Measurements from ENCODE around the gene ARL2. TPM values are rescaled to one million over a fixed set of nuclear protein-coding genes. Genes with fewer than 3 reads are reported as not detected.
A peak's percentile ranks its signal among the peaks of the same experiment; 100 is the strongest.

ARL2 gene
- total RNA-seq, 1 donor from 2014 or later = 76.1 TPM

DNA sequence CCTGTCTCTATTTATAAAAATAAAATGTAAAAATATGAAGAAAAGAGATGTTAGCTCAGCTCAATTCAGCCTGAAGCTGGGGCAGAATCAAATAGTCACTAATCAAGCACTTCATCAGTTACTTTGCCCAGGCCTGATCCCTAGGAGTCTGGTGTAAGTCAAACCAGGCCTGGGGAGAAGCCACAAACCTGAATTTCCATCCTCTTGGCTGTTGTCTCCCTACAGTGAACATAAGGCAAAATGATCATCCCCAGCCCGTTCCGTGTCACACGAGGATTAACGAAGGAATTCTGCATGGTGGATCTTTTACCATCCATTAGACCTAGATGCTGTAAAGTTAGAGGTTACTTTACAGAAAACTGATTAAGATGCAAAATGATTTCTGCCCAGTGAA, 50.9 kb downstream of the ARL2 start:
- DNase-seq (ENCODE audit: low read depth) (no peak), FAIRE-seq (no peak)
- no peaks in the 10 kb centered on the region for H3K27me3 ChIP-seq (ENCODE audit: control insufficient read depth, insufficient read depth, low read length)
- TF ChIP-seq, protein P1, sequence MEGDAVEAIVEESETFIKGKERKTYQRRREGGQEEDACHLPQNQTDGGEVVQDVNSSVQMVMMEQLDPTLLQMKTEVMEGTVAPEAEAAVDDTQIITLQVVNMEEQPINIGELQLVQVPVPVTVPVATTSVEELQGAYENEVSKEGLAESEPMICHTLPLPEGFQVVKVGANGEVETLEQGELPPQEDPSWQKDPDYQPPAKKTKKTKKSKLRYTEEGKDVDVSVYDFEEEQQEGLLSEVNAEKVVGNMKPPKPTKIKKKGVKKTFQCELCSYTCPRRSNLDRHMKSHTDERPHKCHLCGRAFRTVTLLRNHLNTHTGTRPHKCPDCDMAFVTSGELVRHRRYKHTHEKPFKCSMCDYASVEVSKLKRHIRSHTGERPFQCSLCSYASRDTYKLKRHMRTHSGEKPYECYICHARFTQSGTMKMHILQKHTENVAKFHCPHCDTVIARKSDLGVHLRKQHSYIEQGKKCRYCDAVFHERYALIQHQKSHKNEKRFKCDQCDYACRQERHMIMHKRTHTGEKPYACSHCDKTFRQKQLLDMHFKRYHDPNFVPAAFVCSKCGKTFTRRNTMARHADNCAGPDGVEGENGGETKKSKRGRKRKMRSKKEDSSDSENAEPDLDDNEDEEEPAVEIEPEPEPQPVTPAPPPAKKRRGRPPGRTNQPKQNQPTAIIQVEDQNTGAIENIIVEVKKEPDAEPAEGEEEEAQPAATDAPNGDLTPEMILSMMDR (IDR thresholded peaks at IDR 0.05; ENCODE audit: insufficient read depth, low read length, severe bottlenecking) = no peak
- no peak overlapping the region for H3K4me3 ChIP-seq (ENCODE audit: low read depth, low read length)
- H3K36me3 ChIP-seq (ENCODE audit: control insufficient read depth, insufficient read depth, low read length) = no peaks in the 10 kb centered on the region

DNA sequence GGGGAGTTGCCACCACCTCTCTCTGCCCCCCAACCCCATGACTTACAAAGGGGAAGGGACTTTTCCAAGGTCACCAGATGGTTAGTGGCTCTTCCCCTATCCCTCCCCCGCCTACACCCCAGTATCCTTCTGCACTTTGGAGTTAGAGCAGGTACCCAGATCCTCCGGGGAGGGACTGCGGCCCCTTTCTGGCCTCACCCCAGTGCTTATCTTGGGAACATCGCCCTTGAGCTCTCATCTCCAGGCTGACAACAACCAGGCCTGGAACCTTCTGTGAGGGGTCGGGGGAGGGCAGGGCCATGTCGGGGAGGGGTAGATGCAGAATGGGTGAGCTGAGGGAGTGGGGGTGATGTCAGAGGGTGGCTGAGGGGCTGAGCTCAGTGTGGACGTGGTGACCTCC, 51.9 kb downstream of the ARL2 start:
- Histone ChIP-seq H3K36me3 (ENCODE audit: control insufficient read depth, insufficient read depth, low read length) (no peaks in the 10 kb centered on the region), H3K27me3 (ENCODE audit: control insufficient read depth, insufficient read depth, low read length) (no peaks in the 10 kb centered on the region), H3K4me3 (ENCODE audit: low read depth, low read length) (no peak overlapping the region)
- FAIRE-seq (no peak), DNase-seq (ENCODE audit: low read depth) (no peak)
- TF ChIP-seq, protein P1 (IDR thresholded peaks at IDR 0.05; ENCODE audit: insufficient read depth, low read length, severe bottlenecking) = no peak

DNA sequence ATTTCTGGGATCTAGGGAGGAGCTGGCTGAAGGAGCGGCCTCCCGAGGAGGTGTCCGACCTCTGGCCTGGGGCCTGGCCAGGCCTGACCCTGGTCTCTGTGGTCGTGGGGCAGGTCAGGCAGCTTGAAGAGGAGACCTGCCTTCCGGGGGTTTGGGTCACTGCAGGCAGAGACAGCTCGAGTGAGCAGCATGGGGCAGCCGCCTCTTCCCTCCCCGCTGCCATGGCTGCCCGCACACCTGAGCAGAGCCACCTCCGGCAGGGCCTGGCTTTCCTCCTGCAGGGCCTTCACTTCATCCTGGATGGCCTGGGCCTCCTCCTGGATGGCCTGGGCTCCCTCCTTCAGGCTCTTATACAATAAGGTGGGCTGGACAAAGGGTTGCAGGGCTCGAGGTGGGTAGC, 52.4 kb downstream of the ARL2 start:
- H3K36me3 ChIP-seq (ENCODE audit: control insufficient read depth, insufficient read depth, low read length) = no peaks in the 10 kb centered on the region
- H3K4me3 ChIP-seq (ENCODE audit: low read depth, low read length) = no peak overlapping the region
- no peaks in the 10 kb centered on the region for H3K27me3 ChIP-seq (ENCODE audit: control insufficient read depth, insufficient read depth, low read length)
- FAIRE-seq (no peak), DNase-seq (ENCODE audit: low read depth) (no peak)
- TF ChIP-seq, protein P1 (IDR thresholded peaks at IDR 0.05; ENCODE audit: insufficient read depth, low read length, severe bottlenecking) = no peak

DNA sequence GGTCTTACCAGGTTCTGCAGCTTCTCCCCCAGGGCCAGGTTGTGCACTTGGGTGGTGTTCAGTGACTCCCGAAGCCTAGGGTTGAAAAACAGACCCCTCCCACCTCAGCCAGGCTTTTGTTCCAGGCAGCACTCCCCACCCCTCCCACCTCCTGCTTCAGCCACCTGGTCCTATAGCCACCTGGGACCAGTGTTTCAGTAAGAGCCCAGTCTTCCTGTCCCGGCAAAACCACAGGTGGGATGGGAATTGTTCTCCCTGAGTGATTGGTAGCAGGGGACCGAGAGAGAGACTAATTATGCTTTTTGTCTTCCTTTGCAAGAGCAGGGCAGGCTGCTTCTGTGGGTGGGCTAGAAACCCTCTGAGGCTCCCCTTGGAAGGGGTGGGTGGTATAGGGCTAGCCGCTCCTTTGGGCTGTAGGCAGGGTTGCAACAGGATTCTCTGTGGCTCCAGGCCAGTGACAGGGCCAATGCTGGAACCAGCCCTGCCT, 52.9 kb downstream of the ARL2 start:
- Histone ChIP-seq H3K36me3 (ENCODE audit: control insufficient read depth, insufficient read depth, low read length) (no peaks in the 10 kb centered on the region), H3K4me3 (ENCODE audit: low read depth, low read length) (no peak overlapping the region), H3K27me3 (ENCODE audit: control insufficient read depth, insufficient read depth, low read length) (no peaks in the 10 kb centered on the region)
- FAIRE-seq (no peak), DNase-seq (ENCODE audit: low read depth) (no peak)
- TF ChIP-seq, protein P1 (IDR thresholded peaks at IDR 0.05; ENCODE audit: insufficient read depth, low read length, severe bottlenecking) = no peak

DNA sequence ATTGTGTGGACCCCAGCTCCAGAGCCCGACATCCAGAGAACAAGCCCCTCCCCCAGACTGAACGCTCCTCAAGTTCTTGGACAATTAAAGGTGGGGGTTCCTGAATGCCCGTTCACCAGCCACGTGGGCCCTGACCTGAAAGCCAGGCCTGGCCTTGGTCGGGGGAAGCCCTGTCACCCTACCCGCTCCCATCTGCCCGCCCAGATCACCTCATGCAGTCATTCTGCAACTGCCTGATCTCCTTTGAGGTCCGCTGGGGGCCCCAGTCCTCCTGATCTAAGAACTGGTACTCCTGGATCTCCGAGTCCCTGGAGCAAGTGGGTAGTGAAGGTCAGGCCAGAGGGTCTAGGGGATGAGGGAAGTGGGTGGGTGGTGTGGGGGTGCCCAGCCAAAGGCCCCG, 53.5 kb downstream of the ARL2 start:
- Histone ChIP-seq H3K4me3 (ENCODE audit: low read depth, low read length) (no peak overlapping the region), H3K36me3 (ENCODE audit: control insufficient read depth, insufficient read depth, low read length) (no peaks in the 10 kb centered on the region), H3K27me3 (ENCODE audit: control insufficient read depth, insufficient read depth, low read length) (no peaks in the 10 kb centered on the region)
- DNase-seq (ENCODE audit: low read depth) (no peak), FAIRE-seq (no peak)
- TF ChIP-seq, protein P1 (IDR thresholded peaks at IDR 0.05; ENCODE audit: insufficient read depth, low read length, severe bottlenecking) = no peak

DNA sequence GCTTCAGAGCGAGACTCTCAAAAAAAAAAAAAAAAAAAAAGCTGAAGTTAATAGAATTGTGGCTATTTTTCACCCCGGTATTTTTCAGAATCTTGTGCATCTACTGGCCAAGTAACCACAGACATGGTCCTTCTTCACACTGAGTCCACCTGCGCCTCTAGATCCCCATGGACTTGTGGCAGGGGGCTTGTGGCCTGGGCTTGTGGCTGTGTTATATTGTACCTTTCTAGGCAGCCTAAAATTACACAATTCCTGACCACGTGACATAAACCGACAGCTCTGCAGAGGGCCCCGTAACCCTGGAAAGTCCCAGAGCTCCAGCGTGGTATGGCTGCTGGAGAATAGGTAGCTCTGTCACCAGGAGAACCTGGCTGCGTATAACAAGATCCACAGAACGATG, 55.3 kb downstream of the ARL2 start:
- Histone ChIP-seq H3K36me3 (ENCODE audit: control insufficient read depth, insufficient read depth, low read length) (no peaks in the 10 kb centered on the region), H3K4me3 (ENCODE audit: low read depth, low read length) (no peak overlapping the region), H3K27me3 (ENCODE audit: control insufficient read depth, insufficient read depth, low read length) (no peaks in the 10 kb centered on the region)
- FAIRE-seq = no peak
- peak; percentile 43 for DNase-seq (ENCODE audit: low read depth)
- TF ChIP-seq, protein P1 (IDR thresholded peaks at IDR 0.05; ENCODE audit: insufficient read depth, low read length, severe bottlenecking) = no peak

Measured in bronchial epithelial cell (primary cell).